K562 (cell line): ENCODE results near the gene HP1BP3. TPM values are rescaled to one million over a fixed set of nuclear protein-coding genes. Genes with fewer than 3 reads are reported as not detected.

ENCODE experiments used
- AFF1 ChIP-seq, 2 experiments: fragments of 450-650 bp; IDR thresholded peaks; 2 replicates each; pipeline ENCODE4 v1.6.1; 2018; ENCODE audit warnings: mild to moderate bottlenecking in 2 of 2, low read depth in 1 of 2; ENCODE audit not compliant: partially characterized antibody in 2 of 2
- CBFB ChIP-seq: sonication (generic); formaldehyde crosslinking; IDR thresholded peaks from 2 replicates; pipeline ENCODE4 v1.4.0; 2020; ENCODE audit warnings: mild to moderate bottlenecking, missing genetic modification reagents
- CTBP1 ChIP-seq: fragments of 450-650 bp; IDR thresholded peaks from 2 replicates; pipeline ENCODE4 v1.6.1; 2016; ENCODE audit warnings: borderline replicate concordance
- DDX20 ChIP-seq: fragments of 450-650 bp; IDR thresholded peaks from 2 replicates; pipeline ENCODE4 v1.6.1; 2016; ENCODE audit warnings: missing genetic modification characterization, low read depth, mild to moderate bottlenecking, missing compliant biosample characterization, moderate library complexity
- ESRRA ChIP-seq: fragments of 450-650 bp; IDR thresholded peaks from 2 replicates; pipeline ENCODE4 v1.6.1; 2014; ENCODE audit warnings: low read depth, mild to moderate bottlenecking, moderate library complexity, borderline replicate concordance
- HDAC1 ChIP-seq, 2 experiments: fragments of 450-650 bp; IDR thresholded peaks; 2 replicates each; pipeline ENCODE4 v1.6.1; 2016 to 2017; ENCODE audit warnings: inconsistent platforms in 1 of 2, mild to moderate bottlenecking in 1 of 2, moderate library complexity in 1 of 2
- MCM5 ChIP-seq: fragments of 450-650 bp; IDR thresholded peaks from 2 replicates; pipeline ENCODE4 v1.6.1; 2016; ENCODE audit warnings: low read depth
- PHF21A ChIP-seq: fragments of 450-650 bp; IDR thresholded peaks from 2 replicates; pipeline ENCODE4 v1.6.1; 2017; ENCODE audit warnings: low read depth, borderline replicate concordance
- PREB ChIP-seq: sonication (generic); formaldehyde crosslinking; IDR thresholded peaks from 2 replicates; pipeline ENCODE4 v1.8.1; 2023; ENCODE audit warnings: mild to moderate bottlenecking, missing genetic modification reagents
- RB1 ChIP-seq: fragments of 450-650 bp; IDR thresholded peaks from 2 replicates; pipeline ENCODE4 v1.6.1; 2017; ENCODE audit warnings: low read depth, mild to moderate bottlenecking
- RREB1 ChIP-seq: fragments of 250-450 bp; sonication (Bioruptor Pico); IDR thresholded peaks from 2 replicates; pipeline ENCODE4 v1.4.0; 2020
- SIN3B ChIP-seq: fragments of 450-650 bp; IDR thresholded peaks from 2 replicates; pipeline ENCODE4 v1.6.1; 2017; ENCODE audit warnings: low read depth, mild to moderate bottlenecking, moderate library complexity
- SMAD1 ChIP-seq: fragments of 150-350 bp; IDR thresholded peaks from 2 replicates; pipeline ENCODE4 v1.6.1; 2014; ENCODE audit warnings: low read length, low read depth; ENCODE audit not compliant: partially characterized antibody
- SMARCA5 ChIP-seq: fragments of 450-650 bp; IDR thresholded peaks from 2 replicates; pipeline ENCODE4 v1.6.1; 2016
- TBP ChIP-seq: optimal IDR thresholded peaks from 2 replicates; pipeline ENCODE3; 2011; ENCODE audit warnings: low read depth, low read length, improper control_type of control experiment
- TSC22D4 ChIP-seq: fragments of 450-650 bp; IDR thresholded peaks from 2 replicates; pipeline ENCODE4 v1.6.1; 2016; ENCODE audit warnings: missing genetic modification characterization, missing biosample characterization, control low read depth
- ZNF766 ChIP-seq: fragments of 200-800 bp; sonication (Bioruptor generic); conservative IDR thresholded peaks from 2 replicates; pipeline ENCODE4 v1.6.1; 2016; ENCODE audit warnings: missing genetic modification characterization, missing compliant biosample characterization
- polyA plus RNA-seq, 8 experiments: library from polyadenylated mRNA; depleted of rRNA in 4 of 8; stranded (reverse) in 5 of 8; unstranded in 3 of 8; fragments of >200 nt; fragmentation: Nextera tagmentation in 2 of 8; fragmentation: Illumina TruSeq in 1 of 8; extraction: Ambion mirVana in 2 of 8; extraction: Trizol in 1 of 8; gene quantifications; 2 replicates each; pipeline versions ENCODE4 v1.2.1 to v1.2.3, GENCODE V29; 2011 to 2014; ENCODE audit warnings: inconsistent platforms in 1 of 8, missing spikeins in 1 of 8
- total RNA-seq, 7 experiments: library from RNA; depleted of rRNA in 6 of 7; stranded (reverse); fragments of >200 nt in 6 of 7; fragmentation: Illumina TruSeq in 2 of 7; extraction: Trizol in 2 of 7; gene quantifications; 2 replicates each; pipeline versions ENCODE4 v1.2.1 to v1.2.3, GENCODE V29; 2011 to 2021; ENCODE audit warnings: low replicate concordance in 1 of 7

Gene HP1BP3
- total and polyA plus RNA-seq, 9 of the 15 experiments (the other 6 are each of a cell fraction or from before 2014, with no cell fraction given) = 57.3 to 513 (median 240) TPM

- TF ChIP-seq AFF1 (IDR thresholded peaks at IDR 0.05; ENCODE audit: low read depth in 1 of 2, partially characterized antibody in 2 of 2) = no peak
- TF ChIP-seq PREB (CRISPR knock-in tag) = peak; percentile 52; the same call in 1 of the 2 replicates
- peak; percentile 59; the same call in 1 of the 2 replicates for TF ChIP-seq RB1
- TF ChIP-seq HDAC1 (IDR thresholded peaks at IDR 0.05) = 0 out of 4 replicates have a peak, but pooled peaks of 1 of the 2 experiments have one; percentile 23
- peak; percentile 34; the same call in 1 of the 2 replicates for TF ChIP-seq ESRRA
- TF ChIP-seq MCM5 = no peak
- TF ChIP-seq RREB1 = no peak
- no peak for TF ChIP-seq DDX20 (tag)
- no peak for TF ChIP-seq CBFB (CRISPR knock-in tag)
- no peak for TF ChIP-seq TSC22D4
- peak; percentile 59; the same call in 1 of the 2 replicates for TF ChIP-seq SIN3B
- TF ChIP-seq SMARCA5 = no peak
- TF ChIP-seq PHF21A = no peak
- TF ChIP-seq CTBP1 = peak; percentile 24; the same call in 1 of the 2 replicates
- TF ChIP-seq TBP = peak; percentile 19
- no peak for TF ChIP-seq ZNF766
- no peak for TF ChIP-seq SMAD1
These were observed 69.4 kb downstream of the HP1BP3 start, which contains the start of gene KIF17 (continued) for GRCh38 chr1:20717452-20718342.
